GM18526 (cell line): ENCODE data around the gene DBH.

Experiments used
- POLR2A ChIP-seq: IDR thresholded peaks from 3 replicates; pipeline ENCODE4 v1.6.1; 2011; ENCODE audit not compliant: insufficient read length; ENCODE audit errors: extremely low read depth

The DBH gene

GRCh38 chr9:133635533-133636531 lies at the start of gene DBH:
Gene DBH, plus strand, starts transcription at chr9:133636363. Its CDS starts 9 bp downstream, at chr9:133636372.
- TF ChIP-seq POLR2A = no peak

DNA sequence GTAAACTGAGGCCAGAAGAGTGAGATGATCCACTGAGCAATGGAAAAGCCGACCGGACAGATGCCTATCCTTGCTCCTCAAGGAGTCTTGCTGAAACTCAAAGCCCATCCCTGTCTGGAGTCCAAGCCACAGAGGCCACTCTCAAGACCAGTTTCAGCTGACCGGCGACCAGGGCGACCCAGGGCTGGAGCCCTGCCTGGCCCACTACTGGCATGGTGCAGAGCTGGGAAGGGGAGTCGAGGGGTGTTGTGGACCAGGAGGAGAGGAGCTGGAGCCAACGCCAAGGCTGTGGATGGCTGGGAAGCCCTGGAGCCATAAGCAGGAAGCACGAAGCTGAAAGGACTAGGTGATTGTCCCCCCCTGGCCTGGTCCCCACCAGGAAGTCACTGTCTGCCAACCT lies 49.1 kb upstream of the DBH start:
- no peak for TF ChIP-seq POLR2A

DNA sequence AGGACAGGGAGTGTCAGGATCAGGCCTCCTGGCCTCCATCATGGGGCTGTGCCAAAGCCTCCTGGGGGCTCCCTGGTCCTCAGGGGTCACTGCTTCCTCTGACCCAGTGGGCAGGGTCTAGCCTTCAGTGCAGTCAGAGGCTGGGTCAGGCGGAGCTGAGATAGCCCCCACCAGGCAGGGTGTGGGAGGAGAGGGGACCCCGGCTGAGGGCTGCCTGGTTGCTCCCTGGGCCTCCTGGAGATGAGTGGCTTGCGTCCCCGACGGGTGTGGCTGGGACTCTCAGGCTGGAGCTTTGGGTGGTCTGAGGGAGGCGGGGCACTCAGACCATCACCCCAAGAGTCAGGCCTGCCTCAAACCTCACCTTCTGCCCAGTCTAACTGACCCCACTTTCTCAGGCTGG lies 48.7 kb upstream of the DBH start:
- no peak for TF ChIP-seq POLR2A

DNA sequence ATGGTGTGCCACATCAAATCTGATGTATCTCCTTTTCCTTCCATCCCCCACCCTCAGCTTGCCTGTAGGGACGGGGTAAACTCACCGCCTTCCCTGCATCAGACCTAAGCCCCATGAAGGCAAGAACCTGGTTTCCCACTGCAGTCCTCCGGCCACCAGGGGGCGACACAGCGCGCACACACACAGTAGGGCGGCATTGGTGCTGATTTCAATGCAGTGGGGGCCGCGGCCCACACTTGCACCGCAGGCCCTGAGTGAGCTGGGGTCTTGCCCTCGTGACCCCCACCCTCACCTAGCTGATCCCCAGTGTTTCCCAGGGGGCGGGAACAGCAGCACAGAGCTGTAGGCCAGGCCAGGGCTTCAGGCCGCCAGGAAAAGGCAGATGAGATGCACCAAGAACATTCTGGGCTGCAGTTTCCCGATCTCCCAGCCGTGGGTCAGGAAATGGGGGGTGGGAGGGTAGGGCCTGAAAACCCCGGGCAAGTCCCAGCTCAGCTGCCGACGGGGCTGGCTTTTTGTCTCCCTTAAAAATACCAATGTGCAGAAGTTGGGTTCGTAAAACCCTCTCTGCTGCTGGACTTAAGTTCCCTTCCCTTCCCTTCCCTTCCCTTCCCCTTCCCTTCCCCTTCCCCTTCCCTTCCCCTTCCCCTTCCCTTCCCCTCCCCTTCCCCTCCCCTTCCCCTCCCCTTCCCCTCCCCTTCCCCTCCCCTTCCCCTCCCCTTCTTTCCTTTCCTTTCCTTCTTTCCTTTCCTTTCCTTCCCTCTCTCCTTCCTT lies 46.5 kb upstream of the DBH start:
- TF ChIP-seq POLR2A = no peak

DNA sequence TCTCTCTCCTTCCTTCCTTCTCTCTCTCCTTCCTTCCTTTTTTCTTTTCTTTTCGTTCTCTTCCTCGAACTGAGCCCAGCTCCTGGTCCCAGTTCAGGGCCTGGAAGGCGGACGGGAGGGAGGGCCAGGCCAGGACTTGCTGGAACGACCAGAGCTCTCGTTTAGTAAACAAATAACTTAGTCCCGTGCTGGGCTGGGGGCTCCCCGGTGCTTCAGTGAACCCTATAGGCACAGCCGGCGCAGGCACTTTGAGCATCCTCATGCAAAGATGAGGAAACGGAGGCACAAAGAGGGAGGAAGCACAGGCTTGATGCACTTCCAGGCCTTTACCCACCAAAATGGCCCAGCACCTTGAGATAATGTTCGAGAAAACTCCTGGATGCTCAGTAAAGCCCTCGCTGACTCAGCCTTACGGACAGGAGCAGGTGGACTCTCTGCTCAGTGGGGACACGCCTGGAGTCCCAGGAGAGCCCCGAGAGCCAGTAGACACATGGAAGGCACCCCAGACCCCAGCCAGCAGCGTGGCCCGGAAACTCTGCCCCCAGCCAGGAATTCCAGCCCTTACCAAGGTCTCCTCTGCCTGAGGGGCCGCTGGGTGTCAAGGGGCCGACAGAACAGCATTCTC lies 45.8 kb upstream of the DBH start:
- TF ChIP-seq POLR2A = no peak

- no peak for TF ChIP-seq POLR2A
Measured at GRCh38 chr9:133591116-133591910, 44.9 kb upstream of the DBH start.

GRCh38 chr9:133591985-133592384 lies 44.2 kb upstream of the DBH start:
- no peak for TF ChIP-seq POLR2A

- no peak for TF ChIP-seq POLR2A
Measured at GRCh38 chr9:133592731-133593409, 43.3 kb upstream of the DBH start.

- TF ChIP-seq POLR2A = no peak
Measured at GRCh38 chr9:133593587-133594253, 42.4 kb upstream of the DBH start.

- TF ChIP-seq POLR2A = no peak
Measured at GRCh38 chr9:133594310-133594709, 41.9 kb upstream of the DBH start.

- TF ChIP-seq POLR2A = no peak
Measured at GRCh38 chr9:133595910-133596309, 40.3 kb upstream of the DBH start.

DNA sequence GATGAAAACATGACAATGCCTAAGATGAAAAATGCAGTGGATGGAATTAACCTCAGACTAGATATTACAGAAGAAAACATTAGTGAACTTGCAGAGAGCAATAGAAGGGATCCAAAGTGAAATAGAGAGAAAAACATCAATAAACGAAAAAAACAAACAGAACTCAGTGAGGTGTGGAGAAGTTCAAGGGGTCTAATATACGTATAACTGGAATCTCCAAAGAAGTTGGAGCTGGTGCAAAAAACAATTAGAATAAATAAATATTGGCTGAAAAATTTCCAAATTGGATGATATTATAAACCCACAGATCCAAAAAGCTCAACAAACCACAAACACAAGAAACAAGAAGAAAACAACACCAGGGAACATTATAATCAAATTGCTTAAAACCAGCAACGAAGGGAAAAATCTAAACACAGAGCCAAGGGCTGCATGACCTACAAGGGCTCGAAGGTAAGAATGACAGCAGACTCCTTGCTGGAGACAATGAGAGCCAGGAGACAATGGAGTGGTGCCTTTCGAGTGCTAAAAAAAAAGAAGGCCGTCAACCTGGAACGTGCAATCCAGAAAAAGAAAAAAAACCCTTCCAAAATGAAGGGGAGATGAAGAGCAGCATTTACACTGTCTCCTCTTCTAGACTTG lies 38.7 kb upstream of the DBH start:
- no peak for TF ChIP-seq POLR2A

- no peak for TF ChIP-seq POLR2A
Measured at GRCh38 chr9:133598978-133599377, 37.2 kb upstream of the DBH start.
